ENCODE measurements around the gene TRERF1.
A peak's percentile ranks its signal among the peaks of the same experiment; 100 is the strongest.
"Not testable (repeated sequence)": the region's sequence is repeated elsewhere in the genome, so short reads cannot be mapped to it uniquely, and the experiment has no call there.

Gene TRERF1

GRCh38 chr6:42216495-42216894 lies 235.2 kb downstream of the TRERF1 start:
- not testable (repeated sequence) for DNase-seq, H3K27ac Mint-ChIP-seq, ATAC-seq, H3K27me3 Mint-ChIP-seq, H3K9me3 Mint-ChIP-seq
- H3K4me3 Mint-ChIP-seq: peak overlapping the region; percentile 79
- peaks cover 33% of the 10 kb centered on the region for H3K4me1 Mint-ChIP-seq

GRCh38 chr6:42212442-42212841 lies 239.3 kb downstream of the TRERF1 start:
- Mint-ChIP-seq H3K27me3 (no peaks in the 10 kb centered on the region), H3K4me1 (peaks cover 20% of the 10 kb centered on the region), H3K27ac (no peak overlapping the region), H3K4me3 (no peak overlapping the region), H3K9me3 (no peaks in the 10 kb centered on the region)
- DNase-seq (no peak), ATAC-seq (no peak)

- H3K9me3 Mint-ChIP-seq: no peaks in the 10 kb centered on the region
- no peak overlapping the region for H3K4me3 Mint-ChIP-seq
- no peak for ATAC-seq
- H3K27me3 Mint-ChIP-seq: no peaks in the 10 kb centered on the region
- peak overlapping the region in 1 of 2 donors; percentile 34 for H3K27ac Mint-ChIP-seq
- DNase-seq: no peak
- H3K4me1 Mint-ChIP-seq: peaks cover 17% of the 10 kb centered on the region
These were observed 240.0 kb downstream of the TRERF1 start for GRCh38 chr6:42211726-42212125.

DNA sequence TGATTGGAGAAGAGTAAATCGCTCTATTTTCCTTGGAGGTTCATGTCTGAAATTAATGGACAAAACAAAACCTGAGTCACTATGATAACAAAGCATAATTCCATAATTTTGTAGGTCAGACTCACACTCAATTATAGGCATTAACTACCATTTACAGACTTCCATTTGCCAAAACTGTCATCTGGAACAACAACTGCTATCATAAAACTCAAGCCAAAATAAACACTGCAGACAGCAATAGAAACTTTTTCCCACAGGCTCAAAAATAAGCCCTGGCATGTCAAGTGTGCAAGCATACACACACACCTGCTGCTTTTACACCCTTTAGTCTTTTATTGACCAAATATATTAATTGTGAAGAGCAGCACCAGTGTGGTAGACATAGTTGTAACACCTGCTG lies 241.2 kb downstream of the TRERF1 start:
- H3K27ac Mint-ChIP-seq: no peak overlapping the region
- no peaks in the 10 kb centered on the region for H3K27me3 Mint-ChIP-seq
- no peaks in the 10 kb centered on the region for H3K9me3 Mint-ChIP-seq
- H3K4me3 Mint-ChIP-seq: no peak overlapping the region
- H3K4me1 Mint-ChIP-seq: peaks cover 6% of the 10 kb centered on the region
- no peak for DNase-seq
- no peak for ATAC-seq

GRCh38 chr6:42207559-42207958 lies 244.2 kb downstream of the TRERF1 start:
- H3K9me3 Mint-ChIP-seq, H3K4me3 Mint-ChIP-seq, DNase-seq, H3K4me1 Mint-ChIP-seq, ATAC-seq, H3K27ac Mint-ChIP-seq, H3K27me3 Mint-ChIP-seq: not testable (repeated sequence)

- Mint-ChIP-seq H3K27ac (no peak overlapping the region), H3K9me3 (peaks cover 7 to 10% of the 10 kb centered on the region in 2 donors), H3K27me3 (no peaks in the 10 kb centered on the region), H3K4me1 (peaks cover 9% of the 10 kb centered on the region), H3K4me3 (no peak overlapping the region)
- DNase-seq: no peak
- no peak for ATAC-seq
These were observed 246.9 kb downstream of the TRERF1 start for GRCh38 chr6:42204768-42205282.

DNA sequence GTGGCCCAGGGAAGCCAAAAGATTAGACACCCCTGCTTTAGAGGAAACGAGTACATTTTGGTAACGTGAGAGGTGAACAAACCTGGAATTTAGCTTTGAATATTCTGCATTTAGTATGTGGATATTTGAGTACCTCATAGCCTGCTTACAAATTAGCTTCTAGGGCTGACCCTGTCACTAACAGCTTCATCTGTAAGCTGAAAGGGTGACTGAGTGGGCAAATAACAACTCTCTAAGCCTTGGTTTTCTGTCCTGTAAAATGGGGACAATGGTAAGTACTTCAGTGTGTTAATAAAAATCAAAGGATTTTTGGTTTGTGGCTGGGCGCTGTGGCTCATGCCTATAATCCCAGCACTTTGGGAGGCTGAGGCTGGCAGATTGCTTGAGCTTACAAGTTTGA lies 248.5 kb downstream of the TRERF1 start:
- Mint-ChIP-seq H3K27me3 (no peaks in the 10 kb centered on the region), H3K9me3 (peaks cover 9 to 11% of the 10 kb centered on the region in 2 donors), H3K27ac (no peak overlapping the region), H3K4me3 (no peak overlapping the region), H3K4me1 (peaks cover 9% of the 10 kb centered on the region)
- DNase-seq (no peak), ATAC-seq (no peak)

- H3K9me3 Mint-ChIP-seq: peaks cover 9 to 11% of the 10 kb centered on the region in 2 donors
- not testable (repeated sequence) for H3K4me1 Mint-ChIP-seq, H3K27me3 Mint-ChIP-seq, ATAC-seq, H3K4me3 Mint-ChIP-seq, H3K27ac Mint-ChIP-seq, DNase-seq
These were observed 249.4 kb downstream of the TRERF1 start for GRCh38 chr6:42202131-42202915.

DNA sequence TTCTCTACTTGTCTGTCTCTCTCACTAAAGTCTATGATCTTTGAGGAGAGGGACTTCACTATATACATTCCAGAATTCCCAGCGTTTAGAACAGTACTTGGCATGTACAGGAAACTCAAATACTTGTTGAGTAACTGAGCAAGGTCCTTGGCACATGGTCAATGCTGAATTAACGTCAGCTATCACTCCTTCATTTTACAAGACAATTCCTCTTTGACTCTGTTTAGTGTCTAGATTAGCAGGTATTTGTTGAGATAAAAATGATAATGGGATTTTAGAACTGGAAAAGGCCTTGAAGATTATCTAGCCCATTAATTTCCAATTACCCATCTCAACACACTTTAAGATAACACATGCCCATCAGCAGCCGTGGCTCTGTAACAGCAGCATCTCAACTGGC lies 250.3 kb downstream of the TRERF1 start:
- DNase-seq (no peak), ATAC-seq (no peak)
- Mint-ChIP-seq H3K4me1 (peaks cover 9% of the 10 kb centered on the region), H3K27me3 (no peaks in the 10 kb centered on the region), H3K27ac (no peak overlapping the region), H3K9me3 (peaks cover 9 to 11% of the 10 kb centered on the region in 2 donors), H3K4me3 (no peak overlapping the region)

DNA sequence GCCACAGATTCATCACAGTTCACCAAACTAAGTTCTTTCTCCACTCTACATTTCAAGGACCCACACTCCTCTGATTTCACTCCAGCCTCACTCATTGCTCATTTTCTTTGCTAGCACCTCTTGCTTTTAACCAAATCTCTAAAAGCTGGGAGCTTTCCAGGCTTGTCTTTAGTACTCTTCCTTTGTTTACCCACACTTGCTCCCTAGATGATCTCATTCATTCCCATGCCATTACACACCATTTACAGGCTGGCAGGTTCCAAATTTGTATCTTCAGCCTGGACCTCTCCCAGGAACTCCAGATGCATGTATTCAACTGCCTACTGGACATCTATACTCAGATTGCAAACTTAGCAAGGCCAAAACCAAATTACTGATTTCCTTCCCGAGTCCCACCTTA lies 251.7 kb downstream of the TRERF1 start:
- DNase-seq (no peak), ATAC-seq (no peak)
- H3K9me3 Mint-ChIP-seq: peaks cover 9 to 11% of the 10 kb centered on the region in 2 donors
- H3K4me3 Mint-ChIP-seq: no peak overlapping the region
- H3K27me3 Mint-ChIP-seq: no peaks in the 10 kb centered on the region
- peaks cover 9% of the 10 kb centered on the region for H3K4me1 Mint-ChIP-seq
- H3K27ac Mint-ChIP-seq: no peak overlapping the region

DNA sequence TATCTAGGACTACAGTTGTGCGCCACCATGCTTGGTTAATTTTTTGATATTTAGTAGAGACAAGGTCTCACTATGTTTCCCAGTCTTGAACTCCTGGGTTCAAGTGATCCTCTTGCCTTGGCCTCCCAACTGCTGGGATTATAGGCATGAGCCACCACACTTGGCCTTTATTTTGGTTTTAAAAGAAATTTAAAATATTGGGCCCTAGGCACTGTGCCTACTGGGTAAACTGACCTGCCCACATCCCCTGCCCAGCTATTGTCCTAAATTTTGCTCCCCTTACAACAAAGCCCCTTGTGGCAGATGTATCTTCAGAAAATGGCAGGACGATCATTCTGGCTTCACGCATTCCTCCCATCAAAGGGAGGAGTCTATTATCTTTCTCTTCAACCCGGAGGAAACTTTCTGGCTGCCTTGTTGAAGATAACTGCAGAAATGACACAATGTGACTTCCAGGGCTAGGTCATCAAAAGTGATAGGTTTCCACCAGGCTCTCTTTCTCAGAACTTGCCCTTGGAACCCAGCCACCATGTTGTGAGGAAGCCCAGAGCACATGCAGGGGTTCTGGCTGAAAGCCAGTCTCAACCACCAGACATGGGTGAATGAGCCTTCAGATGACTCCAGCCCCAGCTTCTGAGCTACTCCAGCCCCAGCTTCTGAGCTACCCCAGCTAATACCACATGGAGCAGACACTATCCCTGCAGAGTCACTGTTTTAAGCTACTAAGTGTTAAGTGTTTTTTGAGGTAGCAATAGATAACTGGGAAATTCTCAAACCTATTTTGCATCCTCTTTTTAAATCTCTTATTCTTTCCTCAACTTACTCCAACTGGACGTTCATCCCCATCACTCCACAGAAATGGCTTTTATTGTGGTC lies 252.4 kb downstream of the TRERF1 start:
- no peak for DNase-seq
- Mint-ChIP-seq H3K4me1 (peaks cover 9% of the 10 kb centered on the region), H3K4me3 (no peak overlapping the region), H3K27me3 (no peaks in the 10 kb centered on the region), H3K9me3 (peaks cover 9 to 11% of the 10 kb centered on the region in 2 donors), H3K27ac (no peak overlapping the region)
- peak; percentile 46 for ATAC-seq

GRCh38 chr6:42197555-42198362 lies 254.0 kb downstream of the TRERF1 start:
- H3K9me3 Mint-ChIP-seq: peaks cover 9 to 11% of the 10 kb centered on the region in 2 donors
- H3K4me3 Mint-ChIP-seq: no peak overlapping the region
- peaks cover 9% of the 10 kb centered on the region for H3K4me1 Mint-ChIP-seq
- no peak for DNase-seq
- no peaks in the 10 kb centered on the region for H3K27me3 Mint-ChIP-seq
- peak; percentile 45 for ATAC-seq
- H3K27ac Mint-ChIP-seq: no peak overlapping the region

- H3K9me3 Mint-ChIP-seq: peaks cover 7% of the 10 kb centered on the region in 2 donors
- no peak for DNase-seq
- no peak overlapping the region for H3K4me3 Mint-ChIP-seq
- no peaks in the 10 kb centered on the region for H3K27me3 Mint-ChIP-seq
- peak overlapping the region in 1 of 2 donors; percentile 47 for H3K27ac Mint-ChIP-seq
- no peak for ATAC-seq
- H3K4me1 Mint-ChIP-seq: peaks cover 6% of the 10 kb centered on the region
These were observed 256.3 kb downstream of the TRERF1 start for GRCh38 chr6:42195415-42195814.

- Mint-ChIP-seq H3K4me1 (no peaks in the 10 kb centered on the region), H3K9me3 (no peaks in the 10 kb centered on the region), H3K27me3 (no peaks in the 10 kb centered on the region), H3K4me3 (no peak overlapping the region), H3K27ac (no peak overlapping the region)
- no peak for ATAC-seq
- DNase-seq: no peak
These were observed 257.7 kb downstream of the TRERF1 start for GRCh38 chr6:42194056-42194455.

- Mint-ChIP-seq H3K27me3 (no peaks in the 10 kb centered on the region), H3K4me3 (no peak overlapping the region), H3K27ac (no peak overlapping the region), H3K4me1 (no peaks in the 10 kb centered on the region), H3K9me3 (no peaks in the 10 kb centered on the region)
- no peak for DNase-seq
- no peak for ATAC-seq
These were observed 258.2 kb downstream of the TRERF1 start for GRCh38 chr6:42193491-42193894.

Data from stimulated activated naive CD8-positive, alpha-beta T cell treated with anti-CD3 and anti-CD28 coated beads, Interleukin-15, amount 100 ng/mL, for 72 hours (primary cell).